Ascending aorta (tissue), 2 donors: ENCODE measurements around the gene LHX4. TPM values are rescaled to one million over a fixed set of nuclear protein-coding genes. Genes with fewer than 3 reads are reported as not detected.

Experiments
- DNase-seq, 2 donors: peaks; one replicate each; pipeline ENCODE4 v3.0.0-alpha.2; 2019; ENCODE audit warnings: low spot score in 2 of 2
- H3K27ac ChIP-seq, 2 donors: fragments of 200-600 bp; sonication (generic); one replicate each; pipeline ENCODE4 v1.5.1; 2016 to 2017; ENCODE audit warnings: mild to moderate bottlenecking in 1 of 2
- H3K27me3 ChIP-seq: fragments of 200-600 bp; sonication (generic); one replicate; pipeline ENCODE4 v1.5.1; 2017
- H3K36me3 ChIP-seq, 2 donors: fragments of 200-600 bp; sonication (generic); one replicate each; pipeline ENCODE4 v1.5.1; 2016
- H3K4me1 ChIP-seq, 2 donors: fragments of 200-600 bp; sonication (generic); one replicate each; pipeline ENCODE4 v1.5.1; 2016 to 2017; ENCODE audit warnings: mild to moderate bottlenecking in 1 of 2
- H3K4me3 ChIP-seq, 2 donors: fragments of 200-600 bp; sonication (generic); one replicate each; pipeline ENCODE4 v1.5.1; 2016 to 2017; ENCODE audit warnings: mild to moderate bottlenecking in 1 of 2
- H3K9me3 ChIP-seq, 2 donors: fragments of 200-600 bp; sonication (generic); one replicate each; pipeline ENCODE4 v1.5.1; 2016
- intact Hi-C: fragments of 100-400 bp; cut with DNase I; formaldehyde crosslinking; loops from one replicate; pipeline ENCODE4 v1.15.1; 2023
- total RNA-seq: library from RNA; depleted of rRNA; stranded (reverse); fragments of >200 nt; gene quantifications from one replicate; pipeline ENCODE4 v1.1.0, GENCODE V29; 2016
- TF ChIP-seq, protein P1 (sequence below), 3 experiments: fragments of 200-600 bp in 2 of 3; fragments of 450-650 bp in 1 of 3; sonication (generic) in 2 of 3; IDR thresholded peaks; one replicate each; pipeline ENCODE4 v1.5.1; 2016 to 2019; ENCODE audit warnings: antibody characterized with exemption in 3 of 3, mild to moderate bottlenecking in 1 of 3, moderate library complexity in 1 of 3

Gene LHX4
- total RNA-seq, 1 donor from 2014 or later = not detected

DNA sequence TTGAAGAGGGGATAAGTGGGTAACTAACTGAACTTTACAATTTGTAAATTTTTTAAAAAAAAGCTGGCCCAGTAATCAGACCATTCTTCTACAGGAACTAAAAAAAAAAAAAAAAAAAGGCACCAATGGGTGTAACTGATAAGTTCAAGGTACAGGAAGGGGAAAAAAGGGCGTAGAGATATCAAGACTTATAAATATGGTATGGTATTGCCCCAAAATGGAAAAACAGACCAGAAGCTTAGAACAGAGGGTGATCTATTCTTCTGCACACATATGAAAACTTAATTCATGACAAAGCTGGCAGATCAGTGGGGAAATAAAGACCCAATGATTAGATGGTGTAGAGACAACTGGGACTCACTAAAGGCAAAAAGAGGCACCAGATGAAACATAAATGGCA is 58.9 kb downstream of the LHX4 start:
- no peak overlapping the region for H3K4me3 ChIP-seq
- no peak for DNase-seq
- TF ChIP-seq, protein P1, sequence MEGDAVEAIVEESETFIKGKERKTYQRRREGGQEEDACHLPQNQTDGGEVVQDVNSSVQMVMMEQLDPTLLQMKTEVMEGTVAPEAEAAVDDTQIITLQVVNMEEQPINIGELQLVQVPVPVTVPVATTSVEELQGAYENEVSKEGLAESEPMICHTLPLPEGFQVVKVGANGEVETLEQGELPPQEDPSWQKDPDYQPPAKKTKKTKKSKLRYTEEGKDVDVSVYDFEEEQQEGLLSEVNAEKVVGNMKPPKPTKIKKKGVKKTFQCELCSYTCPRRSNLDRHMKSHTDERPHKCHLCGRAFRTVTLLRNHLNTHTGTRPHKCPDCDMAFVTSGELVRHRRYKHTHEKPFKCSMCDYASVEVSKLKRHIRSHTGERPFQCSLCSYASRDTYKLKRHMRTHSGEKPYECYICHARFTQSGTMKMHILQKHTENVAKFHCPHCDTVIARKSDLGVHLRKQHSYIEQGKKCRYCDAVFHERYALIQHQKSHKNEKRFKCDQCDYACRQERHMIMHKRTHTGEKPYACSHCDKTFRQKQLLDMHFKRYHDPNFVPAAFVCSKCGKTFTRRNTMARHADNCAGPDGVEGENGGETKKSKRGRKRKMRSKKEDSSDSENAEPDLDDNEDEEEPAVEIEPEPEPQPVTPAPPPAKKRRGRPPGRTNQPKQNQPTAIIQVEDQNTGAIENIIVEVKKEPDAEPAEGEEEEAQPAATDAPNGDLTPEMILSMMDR (IDR thresholded peaks at IDR 0.05) = no peak
- H3K27ac ChIP-seq = no peak overlapping the region
- no peaks in the 10 kb centered on the region for H3K4me1 ChIP-seq
- H3K36me3 ChIP-seq = peaks cover 3 to 7% of the 10 kb centered on the region in 2 donors
- H3K9me3 ChIP-seq = no peaks in the 10 kb centered on the region
- H3K27me3 ChIP-seq = no peaks in the 10 kb centered on the region
- intact Hi-C loops = no loop called here

DNA sequence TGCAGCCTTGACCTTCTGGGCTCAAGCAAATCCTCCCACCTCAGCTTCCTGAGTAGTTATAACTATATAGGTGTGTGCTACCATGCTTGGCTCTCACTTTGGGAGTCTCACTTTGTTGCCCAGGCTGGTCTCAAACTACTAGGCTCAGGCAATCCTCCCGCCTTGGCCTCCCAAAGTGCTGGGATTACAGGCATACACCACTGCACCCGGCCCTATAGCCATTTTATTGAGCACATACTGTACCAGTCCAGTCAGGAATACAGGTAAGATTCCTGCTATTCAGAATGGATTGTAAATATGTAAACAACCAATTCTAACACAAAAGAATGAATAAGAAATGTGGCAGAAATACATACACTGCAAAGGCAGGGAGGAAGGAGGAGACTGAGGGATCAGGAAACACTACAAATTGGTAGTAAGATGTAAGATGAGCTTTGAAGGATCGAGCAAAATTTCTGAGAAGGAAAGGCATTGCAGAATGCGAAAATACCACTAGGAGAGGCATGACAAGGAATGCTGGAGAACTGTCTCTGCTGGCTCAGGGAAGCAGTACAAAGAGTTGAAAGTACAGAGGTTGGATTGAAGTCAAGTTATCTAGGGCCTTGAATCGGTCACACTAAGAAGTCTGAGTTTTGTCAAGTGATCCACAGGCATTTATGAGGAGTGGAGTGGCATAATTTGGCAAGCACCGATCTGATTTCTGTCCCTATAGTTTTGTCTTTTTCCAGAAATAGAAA is 60.4 kb downstream of the LHX4 start:
- TF ChIP-seq, protein P1 (IDR thresholded peaks at IDR 0.05) = no peak
- H3K36me3 ChIP-seq = peaks cover 0 to 3% of the 10 kb centered on the region in 2 donors
- H3K27me3 ChIP-seq = no peaks in the 10 kb centered on the region
- H3K4me1 ChIP-seq = no peaks in the 10 kb centered on the region
- DNase-seq = no peak
- H3K4me3 ChIP-seq = no peak overlapping the region
- H3K9me3 ChIP-seq = no peaks in the 10 kb centered on the region
- no peak overlapping the region for H3K27ac ChIP-seq
- intact Hi-C loops = no loop called here

DNA sequence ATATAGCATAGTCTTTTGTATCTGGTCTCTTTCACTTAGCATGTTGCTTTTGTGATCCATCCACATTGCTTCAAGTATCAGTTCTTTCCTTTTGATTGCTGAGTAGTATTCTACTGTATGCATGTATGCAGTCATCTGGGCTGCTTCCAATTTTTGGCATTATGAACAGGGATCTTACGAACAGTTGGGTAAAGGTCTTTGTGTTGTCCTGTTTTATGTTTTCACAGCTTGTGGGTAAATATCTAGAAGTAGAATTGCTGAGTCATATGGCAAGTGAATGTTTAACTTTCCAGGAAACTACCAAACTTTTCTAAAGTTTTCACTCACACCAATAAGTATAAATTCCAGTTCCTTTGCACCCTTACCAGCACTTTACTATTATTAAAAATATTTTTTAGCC is 60.9 kb downstream of the LHX4 start:
- DNase-seq = no peak
- Histone ChIP-seq H3K4me3 (no peak overlapping the region), H3K9me3 (no peaks in the 10 kb centered on the region), H3K36me3 (peaks cover 0 to 3% of the 10 kb centered on the region in 2 donors), H3K27me3 (no peaks in the 10 kb centered on the region), H3K4me1 (no peaks in the 10 kb centered on the region), H3K27ac (no peak overlapping the region)
- TF ChIP-seq, protein P1 (IDR thresholded peaks at IDR 0.05) = no peak
- intact Hi-C loops = no loop called here

DNA sequence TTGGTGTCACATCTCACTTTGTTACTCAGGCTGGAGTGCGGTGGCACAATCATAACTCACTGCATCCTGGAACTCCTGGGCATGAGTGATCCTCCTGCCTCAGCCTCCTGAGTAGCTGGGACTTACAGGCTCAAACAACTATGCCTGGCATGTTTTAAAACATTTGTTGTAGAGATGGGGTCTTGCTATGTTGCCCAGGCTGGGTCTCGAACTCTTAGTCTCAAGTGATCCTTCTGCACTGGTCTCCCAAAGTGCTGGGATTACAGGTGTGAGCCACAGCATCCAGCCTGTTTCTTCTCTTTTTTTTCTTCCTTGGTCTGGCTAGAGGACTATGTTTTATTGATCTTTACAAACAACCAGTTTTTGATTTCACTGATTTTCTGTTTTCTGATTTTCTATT is 64.6 kb downstream of the LHX4 start:
- no peak overlapping the region for H3K27ac ChIP-seq

DNA sequence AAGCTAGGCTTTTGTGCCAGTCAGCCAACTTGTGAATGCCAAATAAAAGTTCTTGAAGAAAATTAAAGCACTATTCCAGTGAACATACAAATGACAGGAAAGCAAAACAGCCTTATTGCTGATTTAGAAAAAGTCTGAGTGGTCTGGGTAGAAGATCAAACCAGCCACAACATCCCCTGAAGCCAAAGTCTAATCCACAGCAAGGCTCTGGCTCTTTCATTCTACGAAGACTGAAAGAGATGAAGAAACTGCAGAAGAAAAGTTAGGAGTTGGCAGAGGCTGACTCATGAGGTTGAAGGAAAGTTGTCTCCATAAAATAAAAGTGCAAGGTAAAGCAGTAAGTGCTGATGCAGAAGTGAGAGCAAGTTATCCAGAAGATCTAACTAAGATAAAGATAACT is 65.9 kb downstream of the LHX4 start:
- Histone ChIP-seq H3K27me3 (no peaks in the 10 kb centered on the region), H3K27ac (no peak overlapping the region), H3K4me3 (no peak overlapping the region), H3K4me1 (no peaks in the 10 kb centered on the region), H3K9me3 (no peaks in the 10 kb centered on the region), H3K36me3 (no peaks in the 10 kb centered on the region)
- no peak for DNase-seq
- intact Hi-C loops = no loop called here
- TF ChIP-seq, protein P1 (IDR thresholded peaks at IDR 0.05) = no peak

More for the DNA sequence above, 64.6 kb downstream of the LHX4 start:
- Histone ChIP-seq H3K4me3 (no peak overlapping the region), H3K4me1 (no peaks in the 10 kb centered on the region), H3K36me3 (no peaks in the 10 kb centered on the region), H3K9me3 (no peaks in the 10 kb centered on the region), H3K27me3 (no peaks in the 10 kb centered on the region)
- TF ChIP-seq, protein P1 (IDR thresholded peaks at IDR 0.05) = no peak
- DNase-seq = no peak
- intact Hi-C loops = no loop called here
